ENCODE results near the gene CYTH1.

The CYTH1 gene

GRCh38 chr17:78734793-78735641, 47.1 kb downstream of the CYTH1 start:
- no peak for DNase-seq (ENCODE audit: extremely low read depth, low read depth)
- TF ChIP-seq CTCF (IDR thresholded peaks at IDR 0.05; ENCODE audit: low read depth, low read length) = no peak

- no peak for DNase-seq (ENCODE audit: extremely low read depth, low read depth)
- TF ChIP-seq CTCF (IDR thresholded peaks at IDR 0.05; ENCODE audit: low read depth, low read length) = no peak
Measured at GRCh38 chr17:78732354-78732753, 49.7 kb downstream of the CYTH1 start.

GRCh38 chr17:78731904-78732303, 50.2 kb downstream of the CYTH1 start:
- DNase-seq (ENCODE audit: extremely low read depth, low read depth) = no peak
- no peak for TF ChIP-seq CTCF (IDR thresholded peaks at IDR 0.05; ENCODE audit: low read depth, low read length)

GRCh38 chr17:78729641-78730040, 52.4 kb downstream of the CYTH1 start:
- TF ChIP-seq CTCF (IDR thresholded peaks at IDR 0.05; ENCODE audit: low read depth, low read length) = no peak
- no peak for DNase-seq (ENCODE audit: extremely low read depth, low read depth)

- no peak for TF ChIP-seq CTCF (IDR thresholded peaks at IDR 0.05; ENCODE audit: low read depth, low read length)
- no peak for DNase-seq (ENCODE audit: extremely low read depth, low read depth)
Measured at GRCh38 chr17:78728495-78728894, 53.6 kb downstream of the CYTH1 start.

GRCh38 chr17:78727476-78728229, 54.4 kb downstream of the CYTH1 start:
- no peak for TF ChIP-seq CTCF (IDR thresholded peaks at IDR 0.05; ENCODE audit: low read depth, low read length)
- DNase-seq (ENCODE audit: extremely low read depth, low read depth) = no peak

- TF ChIP-seq CTCF (IDR thresholded peaks at IDR 0.05; ENCODE audit: low read depth, low read length) = no peak
Measured at GRCh38 chr17:78727057-78727456, 55.0 kb downstream of the CYTH1 start.

More at GRCh38 chr17:78727057-78727456, 55.0 kb downstream of the CYTH1 start:
- no peak for DNase-seq (ENCODE audit: extremely low read depth, low read depth)

All from AG09319 (cell line).